HepG2 (cell line): ENCODE data around the gene TYMS. TPM values are rescaled to one million over a fixed set of nuclear protein-coding genes. Genes with fewer than 3 reads are reported as not detected.
A peak's percentile ranks its signal among the peaks of the same experiment; 100 is the strongest.

Experiments
- ATAC-seq: fragments of 200-7000 bp; cut with Tn5 transposase; 3 replicates; pipeline ENCODE4 v1.9.1; 2020; ENCODE audit warnings: mild to moderate bottlenecking, moderate library complexity
- BruUV-seq: library from RNA; stranded (reverse); fragments of 400-500 nt; replicated peaks from 2 replicates; lab custom pipeline; 2021; lab: Mats Ljungman, UMichigan
- CTCF ChIA-PET: fragments of 300-600 bp; formaldehyde crosslinking; extraction: SDS; loops from one replicate; lab custom pipeline; 2021; ENCODE audit warnings: low total read pairs, inconsistent platforms, low intra/inter-chr PET ratio; lab: Yijun Ruan, JAX
- POLR2A ChIA-PET: fragments of 350-600 bp; sonication (Branson Sonifier 250); formaldehyde crosslinking; loops from one replicate; lab custom pipeline; 2020; ENCODE audit warnings: antibody characterized with exemption, inconsistent platforms; lab: Yijun Ruan, JAX
- DNase-seq: peaks from one replicate; pipeline ENCODE4 v3.0.0-alpha.2; 2015; ENCODE audit warnings: low spot score
- FAIRE-seq: peaks from 3 replicates; lab custom pipeline; 2011; peaks lifted over from hg19 to GRCh38; lab: Jason Lieb, UNC
- H2AFZ ChIP-seq: one replicate; pipeline ENCODE4 v1.6.1; 2011; ENCODE audit warnings: low read length, inconsistent platforms
- H3K27ac ChIP-seq: fragments of 300-600 bp; 3 replicates; pipeline ENCODE4 v1.8.0; 2011; ENCODE audit warnings: mixed run types, mild to moderate bottlenecking, mixed read lengths, low read length, inconsistent platforms; ENCODE audit not compliant: insufficient read depth; ENCODE audit errors: extremely low read length
- H3K27me3 ChIP-seq, 2 experiments: fragments of 200-600 bp in 1 of 2; 2 replicates in 1 of 2; 3 replicates in 1 of 2; pipeline versions ENCODE4 v1.6.0 to v1.8.0; 2011; ENCODE audit warnings: low read length in 2 of 2, mild to moderate bottlenecking in 2 of 2, moderate library complexity in 2 of 2, inconsistent platforms in 1 of 2; ENCODE audit not compliant: insufficient read depth in 2 of 2, control insufficient read depth in 1 of 2
- H3K36me3 ChIP-seq, 2 experiments: fragments of 200-600 bp in 1 of 2; replicated peaks in 1 of 2; 2 replicates in 1 of 2; 3 replicates in 1 of 2; pipeline versions ENCODE4 v1.5.1 to v1.8.0; 2011; ENCODE audit warnings: low read length in 2 of 2, inconsistent platforms in 1 of 2; ENCODE audit not compliant: insufficient read depth in 2 of 2, control insufficient read depth in 1 of 2
- H3K4me1 ChIP-seq: 2 replicates; pipeline ENCODE4 v1.5.1; 2012; ENCODE audit warnings: low read length, inconsistent platforms; ENCODE audit not compliant: insufficient read depth
- H3K4me2 ChIP-seq: 2 replicates; pipeline ENCODE4 v1.6.0; 2011; ENCODE audit warnings: low read depth, low read length, inconsistent platforms
- H3K4me3 ChIP-seq, 3 experiments: fragments of 200-600 bp in 1 of 3; sonication (generic), shearing (Covaris generic) in 1 of 3; replicated peaks in 1 of 3; 2 replicates each; pipeline ENCODE4 v1.5.1; 2011 to 2016; ENCODE audit warnings: low read length in 3 of 3, inconsistent platforms in 2 of 3, low read depth in 2 of 3, mild to moderate bottlenecking in 2 of 3, control low read depth in 1 of 3, mixed read lengths in 1 of 3; ENCODE audit not compliant: insufficient read depth in 1 of 3
- H3K79me2 ChIP-seq: one replicate; pipeline ENCODE4 v1.6.1; 2011; ENCODE audit warnings: low read length, inconsistent platforms; ENCODE audit not compliant: insufficient read depth
- H3K9ac ChIP-seq: 2 replicates; pipeline ENCODE4 v1.6.0; 2011; ENCODE audit warnings: mild to moderate bottlenecking, low read depth, low read length, inconsistent platforms; ENCODE audit not compliant: insufficient read depth
- H3K9me3 ChIP-seq: 2 replicates; pipeline ENCODE4 v1.5.1; 2012; ENCODE audit warnings: mild to moderate bottlenecking, low read length
- H4K20me1 ChIP-seq: 2 replicates; pipeline ENCODE4 v1.6.0; 2011; ENCODE audit warnings: inconsistent platforms, mild to moderate bottlenecking, low read length, moderate library complexity; ENCODE audit not compliant: insufficient read depth
- CAMTA2 ChIP-seq: sonication (generic); formaldehyde crosslinking; IDR thresholded peaks from 2 replicates; pipeline ENCODE4 v1.4.0; 2020; ENCODE audit warnings: mild to moderate bottlenecking, missing genetic modification reagents, borderline replicate concordance
- E2F5 ChIP-seq: sonication (generic); formaldehyde crosslinking; conservative IDR thresholded peaks from 2 replicates; pipeline ENCODE4 v1.4.0; 2020; ENCODE audit warnings: missing genetic modification reagents
- FIP1L1 ChIP-seq: fragments of 200-400 bp; formaldehyde crosslinking; IDR thresholded peaks from 2 replicates; pipeline ENCODE4 v1.6.1; 2018; ENCODE audit warnings: low read depth, mild to moderate bottlenecking, low read length, moderate library complexity, borderline replicate concordance; ENCODE audit not compliant: insufficient read depth
- FOXO1 ChIP-seq: sonication (generic); formaldehyde crosslinking; IDR thresholded peaks from 2 replicates; pipeline ENCODE4 v1.4.0; 2020; ENCODE audit warnings: missing genetic modification reagents
- FOXO4 ChIP-seq: sonication (generic); formaldehyde crosslinking; conservative IDR thresholded peaks from 2 replicates; pipeline ENCODE4 v1.8.1; 2023; ENCODE audit warnings: missing genetic modification reagents
- GATA4 ChIP-seq: sonication (generic); IDR thresholded peaks from 2 replicates; pipeline ENCODE4 v1.6.1; 2016; ENCODE audit warnings: antibody characterized with exemption, low read depth, borderline replicate concordance
- MAZ ChIP-seq, 2 experiments: sonication (generic) in 1 of 2; formaldehyde crosslinking in 1 of 2; IDR thresholded peaks; 2 replicates each; pipeline versions ENCODE4 v1.5.0 to v1.6.1; 2012 to 2020; ENCODE audit warnings: low read depth in 2 of 2, mild to moderate bottlenecking in 2 of 2, borderline replicate concordance in 1 of 2, improper control_type of control experiment in 1 of 2, low read length in 1 of 2, missing genetic modification reagents in 1 of 2, moderate library complexity in 1 of 2
- MYC ChIP-seq: sonication (generic); formaldehyde crosslinking; IDR thresholded peaks from 2 replicates; pipeline ENCODE4 v1.9.0; 2021; ENCODE audit warnings: missing genetic modification reagents, borderline replicate concordance
- NR2F6 ChIP-seq, 2 experiments: IDR thresholded peaks; 2 replicates each; pipeline ENCODE4 v1.6.1; 2016; ENCODE audit warnings: antibody characterized with exemption in 1 of 2, mild to moderate bottlenecking in 1 of 2
- SIN3A ChIP-seq: IDR thresholded peaks from 2 replicates; pipeline ENCODE4 v1.6.1; 2011; ENCODE audit warnings: low read depth, mild to moderate bottlenecking, control low read depth, low read length, borderline replicate concordance
- SRY ChIP-seq: sonication (generic); formaldehyde crosslinking; IDR thresholded peaks from 2 replicates; pipeline ENCODE4 v1.8.0; 2022; ENCODE audit warnings: mild to moderate bottlenecking, missing genetic modification reagents
- TFAP4 ChIP-seq: sonication (generic); IDR thresholded peaks from 2 replicates; pipeline ENCODE4 v1.6.1; 2016; ENCODE audit warnings: low read depth, borderline replicate concordance
- ZFP37 ChIP-seq: sonication (generic); formaldehyde crosslinking; IDR thresholded peaks from 2 replicates; pipeline ENCODE4 v1.4.0; 2020; ENCODE audit warnings: missing genetic modification reagents, borderline replicate concordance
- ZNF598 ChIP-seq: sonication (generic); formaldehyde crosslinking; IDR thresholded peaks from 2 replicates; pipeline ENCODE4 v1.5.1; 2020; ENCODE audit warnings: mild to moderate bottlenecking, missing genetic modification reagents, borderline replicate concordance
- ZNF790 ChIP-seq: sonication (generic); formaldehyde crosslinking; IDR thresholded peaks from 2 replicates; pipeline ENCODE4 v1.8.0; 2022; ENCODE audit warnings: missing genetic modification reagents, mild to moderate bottlenecking, borderline replicate concordance
- ZNF839 ChIP-seq: sonication (generic); formaldehyde crosslinking; IDR thresholded peaks from 2 replicates; pipeline ENCODE4 v1.4.0; 2020; ENCODE audit warnings: missing genetic modification reagents, mild to moderate bottlenecking, borderline replicate concordance
- WGBS: methylation state at CpG from one replicate; pipeline ENCODE4 v1.1.6; 2017; ENCODE audit warnings: low lambda C conversion rate; 5-methylcytosine and 5-hydroxymethylcytosine counted together
- in situ Hi-C: cut with HindIII; loops from 2 replicates; pipeline ENCODE4 v1.10.0; 2017; ENCODE audit warnings: low pct_unique_long_range_greater_than_20kb; ENCODE audit not compliant: extremely low pct_ligation_motif_present
- intact Hi-C: fragments of 100-400 bp; cut with micrococcal nuclease; formaldehyde crosslinking; loops from one replicate; pipeline ENCODE4 v1.10.0; 2022; ENCODE audit not compliant: unreplicated experiment
- polyA plus RNA-seq, 8 experiments: library from polyadenylated mRNA; depleted of rRNA in 3 of 8; stranded (reverse) in 7 of 8; unstranded in 1 of 8; fragments of >200 nt; fragmentation: Illumina TruSeq in 4 of 8; extraction: Trizol in 4 of 8; gene quantifications; 2 replicates each; pipeline versions ENCODE4 v1.2.1 to v1.2.3, GENCODE V29; 2011 to 2016; ENCODE audit warnings: low read depth in 4 of 8, missing spikeins in 1 of 8, mixed read lengths in 1 of 8; ENCODE audit not compliant: insufficient read depth in 1 of 8
- total RNA-seq, 5 experiments: library from RNA; depleted of rRNA; stranded (reverse); fragments of >200 nt; fragmentation: Illumina TruSeq; extraction: Trizol; gene quantifications; 2 replicates each; pipeline ENCODE4 v1.2.3, GENCODE V29; 2016; ENCODE audit warnings: low read depth in 1 of 5

Gene TYMS
- total and polyA plus RNA-seq, 2 of the 13 experiments (the other 11 are each of a cell fraction or from before 2014, with no cell fraction given), result 80.1 to 106 TPM

- TF ChIP-seq SRY, result peak; percentile 15; the same call in 1 of the 2 replicates
Measured at GRCh38 chr18:711657-712400, 54.4 kb downstream of the TYMS start (continued).

GRCh38 chr18:712401-713134 is 55.1 kb downstream of the TYMS start, which contains the start of gene ENOSF1:
Gene ENOSF1 (minus strand): TSS chr18:712630. CDS start chr18:712587, 43 bp downstream.
- Histone ChIP-seq H3K79me2 (peaks cover 33% of the 10 kb centered on the region), H3K4me2 (peak within 1 kb of the TSS; percentile 96), H3K4me3 (peak within 1 kb of the TSS; percentile 65 to 79 (median 72)), H3K36me3 (peaks cover 0 to 10% of the 10 kb centered on the region in 2 experiments; a peak in 4 of 5 replicates), H3K27ac (peak within 1 kb of the TSS; percentile 70), H3K4me1 (peaks cover 35% of the 10 kb centered on the region), H3K9ac (peak within 1 kb of the TSS; percentile 82), H3K9me3 (no peaks in the 10 kb centered on the region), H2AFZ (no peak within 1 kb of the TSS), H3K27me3 (no peaks in the 10 kb centered on the region), H4K20me1 (no peaks in the 10 kb centered on the region)
- no peak for FAIRE-seq
- ChIA-PET CTCF (interaction anchor here (0.7 to 1.6 kb wide), 6 partner anchors 18 to 127 kb away, joined by 3 to 6 read pairs (median 3); no protein-coding TSS in a partner anchor), POLR2A (interaction anchor here (0.6 to 2.1 kb wide), 10 partner anchors 10 to 127 kb away, joined by 3 to 33 read pairs (median 4); partner anchors contain the start of gene TYMS)
- WGBS, result 9% methylated on average over 11 of the region's 91 CpGs
- ATAC-seq, result peak; percentile 96
- BruUV-seq, result no TSS peak
- DNase-seq, result peak; percentile 76
- intact Hi-C loops (no loop called here), in situ Hi-C loops (no loop called here)
- TF ChIP-seq GATA4, result no peak
- peak; percentile 97; the same call in 1 of the 2 replicates for TF ChIP-seq ZNF790 (CRISPR knock-in tag)
- 0 out of 2 replicates have a peak, but pooled peaks have one; percentile 17 for TF ChIP-seq ZNF598 (CRISPR knock-in tag)
- peak; percentile 88 for TF ChIP-seq MYC (CRISPR knock-in tag)
- no peak for TF ChIP-seq ZNF839 (CRISPR knock-in tag)
- no peak for TF ChIP-seq SIN3A
- TF ChIP-seq CAMTA2 (CRISPR knock-in tag), result no peak
- no peak for TF ChIP-seq MAZ (IDR thresholded peaks at IDR 0.05; ENCODE audit: borderline replicate concordance, low read depth, low read length)
- TF ChIP-seq MAZ (CRISPR knock-in tag; IDR thresholded peaks at IDR 0.05; ENCODE audit: low read depth), result peak; percentile 71; the same call in 1 of the 2 replicates
- no peak for TF ChIP-seq NR2F6 (IDR thresholded peaks at IDR 0.05)
- TF ChIP-seq NR2F6 (CRISPR knock-in tag; IDR thresholded peaks at IDR 0.05), result peak; percentile 46; the same call in 1 of the 2 replicates
- TF ChIP-seq FIP1L1, result no peak
- no peak for TF ChIP-seq TFAP4
- TF ChIP-seq E2F5 (CRISPR knock-in tag), result peak; percentile 60; the same call in 1 of the 2 replicates
- no peak; the same call in 1 of the 2 replicates for TF ChIP-seq FOXO1 (CRISPR knock-in tag)
- no peak for TF ChIP-seq ZFP37 (CRISPR knock-in tag)
- no peak for TF ChIP-seq FOXO4
